Trophoblast cell (in vitro differentiated cells and primary cell): ENCODE measurements around the gene ZNF865.

ENCODE experiments used
- DNase-seq, 2 donors: peaks; one replicate each; pipeline ENCODE4 v3.0.0-alpha.2; 2016
- H2AFZ ChIP-seq: 2 replicates; pipeline ENCODE4 v1.6.1; 2013; ENCODE audit warnings: low read length, moderate library complexity, mild to moderate bottlenecking; ENCODE audit not compliant: insufficient read depth, poor library complexity
- H2AK5ac ChIP-seq: 2 replicates; pipeline ENCODE4 v1.6.1; 2013; ENCODE audit warnings: mild to moderate bottlenecking, low read length
- H2BK120ac ChIP-seq: 2 replicates; pipeline ENCODE4 v1.6.1; 2013; ENCODE audit warnings: low read length, mild to moderate bottlenecking, moderate library complexity; ENCODE audit not compliant: insufficient read depth, poor library complexity
- H2BK12ac ChIP-seq: 2 replicates; pipeline ENCODE4 v1.6.1; 2013; ENCODE audit warnings: mild to moderate bottlenecking, low read length, moderate library complexity
- H2BK5ac ChIP-seq: 2 replicates; pipeline ENCODE4 v1.6.1; 2013; ENCODE audit warnings: low read length, low read depth, moderate library complexity, mild to moderate bottlenecking; ENCODE audit not compliant: poor library complexity
- H3K14ac ChIP-seq: 2 replicates; pipeline ENCODE4 v1.6.1; 2013; ENCODE audit warnings: mild to moderate bottlenecking, low read length
- H3K18ac ChIP-seq: 2 replicates; pipeline ENCODE4 v1.6.1; 2013; ENCODE audit warnings: mild to moderate bottlenecking, low read length
- H3K23ac ChIP-seq: 2 replicates; pipeline ENCODE4 v1.6.1; 2013; ENCODE audit warnings: low read length
- H3K27ac ChIP-seq: 2 replicates; pipeline ENCODE4 v1.5.1; 2013; ENCODE audit warnings: low read depth, mild to moderate bottlenecking, inconsistent platforms, low read length, moderate library complexity
- H3K27me3 ChIP-seq: 2 replicates; pipeline ENCODE4 v1.6.1; 2013; ENCODE audit warnings: inconsistent platforms, mild to moderate bottlenecking, low read length, moderate library complexity; ENCODE audit not compliant: insufficient read depth
- H3K36me3 ChIP-seq, 2 experiments: 1 replicate in 1 of 2; 2 replicates in 1 of 2; pipeline ENCODE4 v1.6.1; 2013; ENCODE audit warnings: low read length in 2 of 2, mild to moderate bottlenecking in 2 of 2, moderate library complexity in 1 of 2; ENCODE audit not compliant: insufficient read depth in 2 of 2, control insufficient read depth in 1 of 2
- H3K4ac ChIP-seq: 2 replicates; pipeline ENCODE4 v1.6.1; 2013; ENCODE audit warnings: low read depth, mild to moderate bottlenecking, low read length, moderate library complexity
- H3K4me1 ChIP-seq, 2 experiments: 1 replicate in 1 of 2; 2 replicates in 1 of 2; pipeline ENCODE4 v1.6.1; 2013; ENCODE audit warnings: low read length in 2 of 2, mild to moderate bottlenecking in 2 of 2, moderate library complexity in 1 of 2; ENCODE audit not compliant: insufficient read depth in 2 of 2, control insufficient read depth in 1 of 2
- H3K4me2 ChIP-seq: 2 replicates; pipeline ENCODE4 v1.6.1; 2013; ENCODE audit warnings: inconsistent platforms, mild to moderate bottlenecking, low read length, moderate library complexity
- H3K4me3 ChIP-seq: 2 replicates; pipeline ENCODE4 v1.5.1; 2013; ENCODE audit warnings: mild to moderate bottlenecking, low read depth, low read length, inconsistent platforms
- H3K79me1 ChIP-seq: one replicate; pipeline ENCODE4 v1.6.1; 2013; ENCODE audit warnings: low read length
- H3K79me2 ChIP-seq: 2 replicates; pipeline ENCODE4 v1.6.1; 2013; ENCODE audit warnings: low read length, mild to moderate bottlenecking; ENCODE audit not compliant: control insufficient read depth, insufficient read depth, poor library complexity
- H3K9ac ChIP-seq: 2 replicates; pipeline ENCODE4 v1.6.1; 2013; ENCODE audit warnings: mild to moderate bottlenecking, low read length
- H3K9me3 ChIP-seq: 2 replicates; pipeline ENCODE4 v1.6.1; 2013; ENCODE audit warnings: low read depth, mild to moderate bottlenecking, control low read depth, inconsistent platforms, low read length; ENCODE audit not compliant: insufficient read depth
- H4K12ac ChIP-seq: 2 replicates; pipeline ENCODE4 v1.6.1; 2013; ENCODE audit warnings: low read depth, mild to moderate bottlenecking, low read length, moderate library complexity
- H4K8ac ChIP-seq: 2 replicates; pipeline ENCODE4 v1.6.1; 2013; ENCODE audit warnings: low read depth, mild to moderate bottlenecking, low read length, moderate library complexity
- H4K91ac ChIP-seq: one replicate; pipeline ENCODE4 v1.6.1; 2013; ENCODE audit warnings: low read depth, mild to moderate bottlenecking, low read length, moderate library complexity
- WGBS: extraction: QIAGEN DNeasy Blood & Tissue Kit; methylation state at CpG from one replicate; pipeline ENCODE4 v1.1.7; 2013; ENCODE audit warnings: missing lambda C conversion rate; ENCODE audit not compliant: insufficient read length, insufficient coverage; ENCODE audit errors: extremely low coverage; 5-methylcytosine and 5-hydroxymethylcytosine counted together

ZNF865 gene

DNA sequence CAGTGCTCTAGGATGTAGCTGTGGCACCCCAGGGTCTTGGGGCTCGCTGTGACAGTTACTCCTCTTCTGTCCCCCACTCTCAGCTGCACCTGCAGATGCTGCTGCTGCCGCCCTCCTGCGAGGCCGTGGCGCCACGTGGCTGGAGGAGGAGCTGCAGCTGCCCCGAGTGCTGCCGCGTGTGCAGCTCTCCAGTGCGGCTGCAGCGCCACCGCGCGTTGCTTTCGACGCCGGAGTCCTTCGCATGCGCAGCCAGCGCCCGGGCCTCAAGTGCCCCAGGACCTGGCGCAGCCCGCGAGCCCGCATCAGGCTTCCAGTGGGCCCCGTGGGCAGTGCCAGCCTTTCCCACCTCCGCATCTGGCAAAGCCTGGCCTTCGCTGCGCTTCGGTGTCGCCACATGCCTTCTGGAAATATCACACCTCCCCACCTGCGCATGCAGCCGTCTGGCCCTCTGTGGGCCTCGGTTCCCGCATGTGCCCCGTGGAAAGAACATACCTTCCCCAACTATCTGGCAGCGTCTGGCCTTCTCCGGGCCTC is 34.7 kb downstream of the ZNF865 start:
- Histone ChIP-seq H2AK5ac (peak overlapping the region; percentile 91), H3K79me2 (peaks cover 28% of the 10 kb centered on the region), H4K8ac (peak overlapping the region; percentile 85), H3K9me3 (no peaks in the 10 kb centered on the region), H3K4me3 (peak overlapping the region; percentile 73), H3K79me1 (peaks cover 23% of the 10 kb centered on the region), H3K23ac (no peak overlapping the region), H3K9ac (peak overlapping the region; percentile 6), H4K12ac (peak overlapping the region; percentile 85), H3K18ac (peak overlapping the region; percentile 79), H3K27me3 (no peaks in the 10 kb centered on the region), H3K4me2 (peak overlapping the region; percentile 97), H2BK5ac (peak overlapping the region; percentile 81), H2AFZ (peak overlapping the region; percentile 73), H3K4ac (peak overlapping the region; percentile 4), H4K91ac (peak overlapping the region; percentile 82), H2BK12ac (no peak overlapping the region), H2BK120ac (no peak overlapping the region), H3K4me1 (peaks cover 25 to 33% of the 10 kb centered on the region in 2 experiments), H3K14ac (peak overlapping the region; percentile 85), H3K27ac (peak overlapping the region; percentile 90), H3K36me3 (peaks cover 11 to 15% of the 10 kb centered on the region in 2 experiments)
- DNase-seq, result peak; percentile 67 to 69
- WGBS, result no CpG with 5 or more reads among the region's 38 CpGs

DNA sequence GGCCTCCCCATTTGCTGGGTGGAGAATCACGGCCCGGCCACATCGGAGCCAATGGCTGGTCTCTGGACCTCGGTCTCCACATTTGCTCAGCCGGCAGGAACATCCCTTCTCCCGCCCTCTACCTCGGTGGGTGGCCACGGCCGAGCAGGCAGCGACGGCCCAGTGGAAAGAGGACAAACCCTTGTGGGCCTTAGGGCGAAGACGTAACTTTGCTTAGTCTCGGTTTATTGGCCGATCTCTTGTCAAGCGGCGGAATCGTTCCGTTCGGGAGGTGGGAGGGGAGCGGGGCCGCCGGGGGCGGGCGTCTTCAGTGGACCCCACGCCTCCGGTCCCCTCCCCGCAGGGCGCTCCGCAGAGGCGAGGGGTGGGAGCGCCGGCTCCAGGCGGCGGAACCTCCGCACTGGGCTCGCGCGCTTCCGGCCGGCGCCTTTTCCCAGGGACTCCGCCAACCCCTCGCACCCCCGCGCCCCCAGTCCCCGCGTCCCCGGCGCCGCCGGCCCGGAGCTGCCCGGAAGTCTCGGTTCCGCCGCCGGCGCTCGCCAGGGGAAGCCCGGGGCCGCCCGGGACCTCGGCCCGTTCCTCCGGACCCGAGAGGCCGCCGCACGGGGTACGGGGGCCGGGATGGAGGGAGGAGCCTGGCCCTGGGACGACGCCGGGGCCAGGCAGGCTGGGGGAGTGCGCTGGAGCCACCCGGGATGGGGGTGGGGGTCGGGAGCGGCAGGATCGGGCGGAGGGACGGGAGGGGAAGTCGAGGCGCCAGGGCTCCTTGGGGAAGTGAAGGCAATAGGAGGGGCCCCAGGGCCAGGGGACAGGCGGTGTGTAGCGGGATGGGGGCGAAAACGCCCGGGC is 35.4 kb downstream of the ZNF865 start, which contains the start of gene ZNF580:
Gene ZNF580, plus strand, starts transcription at position 426 of the 849 bp plus-strand sequence. CDS start 1,507 bp downstream, outside the sequence.
- H4K12ac ChIP-seq, result peak within 1 kb of the TSS; percentile 91
- peak within 1 kb of the TSS; percentile 97 for H3K4me2 ChIP-seq
- H3K23ac ChIP-seq, result no peak within 1 kb of the TSS
- H2AFZ ChIP-seq, result peak within 1 kb of the TSS; percentile 73
- H2AK5ac ChIP-seq, result peak within 1 kb of the TSS; percentile 91
- peak within 1 kb of the TSS; percentile 81 for H2BK5ac ChIP-seq
- peak within 1 kb of the TSS; percentile 91 for H3K14ac ChIP-seq
- peaks cover 20% of the 10 kb centered on the region for H3K79me1 ChIP-seq
- no CpG with 5 or more reads among the region's 89 CpGs for WGBS
- peak in 1 of 2 donors; percentile 61 for DNase-seq
- peaks cover 23% of the 10 kb centered on the region for H3K79me2 ChIP-seq
- H2BK12ac ChIP-seq, result no peak within 1 kb of the TSS
- no peaks in the 10 kb centered on the region for H3K9me3 ChIP-seq
- H4K8ac ChIP-seq, result peak within 1 kb of the TSS; percentile 89
- no peaks in the 10 kb centered on the region for H3K27me3 ChIP-seq
- peak within 1 kb of the TSS; percentile 77 for H3K9ac ChIP-seq
- H3K4ac ChIP-seq, result peak within 1 kb of the TSS; percentile 83
- H3K18ac ChIP-seq, result peak within 1 kb of the TSS; percentile 79
- peak within 1 kb of the TSS; percentile 90 for H4K91ac ChIP-seq
- peak within 1 kb of the TSS; percentile 73 for H3K4me3 ChIP-seq
- peaks cover 16 to 20% of the 10 kb centered on the region in 2 experiments for H3K36me3 ChIP-seq
- H3K4me1 ChIP-seq, result peaks cover 21 to 28% of the 10 kb centered on the region in 2 experiments
- peak within 1 kb of the TSS; percentile 74 for H2BK120ac ChIP-seq
- H3K27ac ChIP-seq, result peak within 1 kb of the TSS; percentile 90

DNA sequence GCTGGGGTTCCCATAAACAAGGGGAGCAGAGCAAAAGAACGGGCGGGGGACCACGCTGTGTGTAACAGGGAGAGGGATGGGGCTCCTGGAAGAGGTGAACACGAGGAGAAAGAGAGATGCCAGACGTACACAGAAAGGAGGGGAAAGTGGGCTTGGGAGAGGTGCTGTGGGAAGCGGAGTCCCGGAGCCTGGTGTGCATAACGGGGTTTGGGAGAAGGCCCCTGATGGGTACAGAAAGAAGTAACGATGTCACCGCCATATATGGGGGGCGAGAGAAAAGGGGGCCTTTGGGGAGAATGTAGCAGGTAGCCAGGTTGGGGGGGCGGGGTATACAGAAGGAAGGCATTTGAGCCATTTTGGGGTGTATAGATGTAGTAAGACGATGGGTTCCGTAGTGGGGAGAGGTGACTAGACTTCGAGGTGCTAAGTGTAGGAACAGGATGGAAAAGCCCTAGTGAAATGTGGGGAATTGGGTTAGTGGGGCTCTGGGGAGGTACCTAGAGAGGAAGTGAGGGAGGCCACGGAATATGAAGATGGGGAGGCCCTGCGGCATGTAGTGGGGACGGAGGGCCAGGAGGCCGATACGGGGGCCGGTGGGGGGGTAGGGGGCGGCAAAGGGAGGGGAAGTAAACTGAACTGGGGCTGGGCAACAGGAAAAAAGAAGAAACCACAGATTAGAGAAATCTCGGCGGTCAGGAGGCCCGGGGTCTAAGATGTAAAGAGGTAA is 36.1 kb downstream of the ZNF865 start:
- Histone ChIP-seq H3K36me3 (peaks cover 16 to 19% of the 10 kb centered on the region in 2 experiments), H3K9me3 (no peaks in the 10 kb centered on the region), H3K23ac (no peak overlapping the region), H3K27ac (peak overlapping the region; percentile 90), H3K4me1 (peaks cover 18 to 23% of the 10 kb centered on the region in 2 experiments), H3K9ac (peak overlapping the region; percentile 77), H4K91ac (peak overlapping the region; percentile 90), H2AFZ (peak overlapping the region; percentile 50), H2BK12ac (no peak overlapping the region), H3K4me2 (peak overlapping the region; percentile 97), H4K8ac (peak overlapping the region; percentile 89), H2BK5ac (peak overlapping the region; percentile 78), H3K14ac (peak overlapping the region; percentile 91), H3K4ac (peak overlapping the region; percentile 83), H4K12ac (peak overlapping the region; percentile 91), H2BK120ac (peak overlapping the region; percentile 74), H3K27me3 (no peaks in the 10 kb centered on the region), H2AK5ac (peak overlapping the region; percentile 45), H3K79me1 (peaks cover 20% of the 10 kb centered on the region), H3K4me3 (peak overlapping the region; percentile 85), H3K79me2 (peaks cover 20% of the 10 kb centered on the region), H3K18ac (peak overlapping the region; percentile 50)
- WGBS, result no CpG with 5 or more reads among the region's 25 CpGs
- no peak for DNase-seq
